Measurements from ENCODE around the gene C6orf62. TPM values are rescaled to one million over a fixed set of nuclear protein-coding genes. Genes with fewer than 3 reads are reported as not detected.

The C6orf62 gene
- polyA plus RNA-seq, 2 of the 4 experiments (the other 2 are of a cell fraction), result 66.3 to 73.4 TPM

DNA sequence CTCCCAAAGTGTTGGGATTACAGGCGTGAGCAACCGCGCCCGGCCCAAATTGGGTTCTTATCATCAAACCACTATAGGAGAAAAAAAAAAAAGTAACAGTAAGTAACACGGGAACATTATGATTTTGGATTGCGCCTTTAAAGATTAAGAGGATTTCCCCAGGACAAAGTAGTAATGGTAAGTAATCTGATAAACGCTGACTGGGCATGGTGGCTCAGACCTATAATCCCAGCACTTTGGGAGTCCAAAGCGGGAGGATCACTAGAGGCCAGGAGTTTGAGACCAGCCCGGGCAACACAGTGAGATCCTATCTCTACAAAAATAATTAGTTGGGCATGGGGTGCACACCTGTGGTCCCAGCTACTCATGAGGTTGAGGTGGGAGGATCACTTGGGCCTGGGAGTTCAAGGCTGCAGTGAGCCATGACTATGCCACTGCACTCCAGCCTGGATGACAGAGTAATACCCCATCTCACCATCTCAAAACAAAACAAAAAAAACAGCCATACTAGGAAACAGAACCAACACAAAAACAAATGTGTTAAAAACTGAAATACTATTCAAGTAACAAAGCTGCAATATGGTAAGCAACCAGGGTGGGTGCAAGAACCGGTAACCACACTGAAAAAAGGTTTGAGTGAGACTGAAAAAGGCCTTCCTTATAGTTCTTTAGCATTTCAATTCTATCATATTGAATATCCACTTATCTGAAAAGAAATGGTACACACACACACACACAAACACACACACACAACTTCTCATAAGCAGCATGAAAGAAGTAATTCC lies 8.2 kb downstream of the C6orf62 start:
- TF ChIP-seq MAFK (IDR thresholded peaks at IDR 0.05; ENCODE audit: partially characterized antibody), result peak; percentile 58
- no peak for TF ChIP-seq HDAC2 (IDR thresholded peaks at IDR 0.05)
- TF ChIP-seq RCOR1 (IDR thresholded peaks at IDR 0.05; ENCODE audit: low read depth, low read length), result no peak
- TF ChIP-seq RNF2 (IDR thresholded peaks at IDR 0.05; ENCODE audit: borderline replicate concordance, low read depth), result no peak
- H3K4me3 ChIP-seq, result no peak overlapping the region
- no peak overlapping the region for H3K4me2 ChIP-seq
- FAIRE-seq (no peak), ATAC-seq (no peak), DNase-seq (ENCODE audit: low read depth in 1 of 2, low spot score in 1 of 2) (no peak)
- ChIA-PET POLR2A (interaction anchor here (0.7 kb wide), 1 partner anchor 75 kb away, joined by 3 read pairs; no protein-coding TSS in a partner anchor), CTCF (interaction anchor here (0.8 kb wide), 1 partner anchor 50 kb away, joined by 4 read pairs; no protein-coding TSS in a partner anchor)
- no peaks in the 10 kb centered on the region for H3K4me1 ChIP-seq
- no peaks in the 10 kb centered on the region for H3K9me3 ChIP-seq
- WGBS (ENCODE audit: missing lambda C conversion rate), result 98% methylated on average over 10 of the region's 10 CpGs
- H3K27ac ChIP-seq, result no peak overlapping the region

DNA sequence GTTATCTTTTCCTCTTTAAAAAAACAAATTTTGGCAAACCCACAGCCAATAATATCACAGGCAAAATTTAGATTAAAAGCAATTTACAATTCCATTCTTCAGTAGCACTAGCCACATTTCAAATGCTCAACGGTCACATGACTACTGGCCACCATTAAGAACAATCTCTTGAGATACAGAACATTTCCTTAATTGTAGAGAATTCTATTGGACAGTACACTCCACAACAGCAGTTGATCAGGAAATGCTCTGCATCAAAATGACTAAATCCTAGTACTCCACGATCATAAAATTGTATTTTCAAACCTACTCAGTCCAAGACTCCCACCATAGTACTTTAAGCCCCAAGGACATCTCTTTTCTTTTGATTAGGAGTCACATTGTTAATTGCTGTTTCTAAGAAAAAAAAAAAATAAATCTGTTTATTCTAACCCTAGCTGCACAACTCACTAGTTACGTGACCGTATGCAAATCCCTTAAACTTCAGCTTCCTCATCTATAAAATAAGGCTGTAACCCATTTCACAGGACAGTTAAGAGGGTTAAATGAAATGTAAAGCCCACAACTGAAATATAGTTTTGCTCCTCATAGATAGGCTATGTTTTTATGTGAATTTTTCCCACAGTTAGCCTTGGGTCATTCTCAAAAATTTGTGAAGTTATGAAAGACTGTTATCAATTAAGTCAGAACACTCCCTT lies 9.8 kb downstream of the C6orf62 start:
- TF ChIP-seq ELK1 (IDR thresholded peaks at IDR 0.05; ENCODE audit: low read depth, low read length) (no peak), MAFK (IDR thresholded peaks at IDR 0.05; ENCODE audit: partially characterized antibody) (no peak), CHD4 (IDR thresholded peaks at IDR 0.05; ENCODE audit: borderline replicate concordance) (no peak), PHF8 (IDR thresholded peaks at IDR 0.05; ENCODE audit: borderline replicate concordance, low read depth) (no peak), HOXA7 (CRISPR knock-in tag; IDR thresholded peaks at IDR 0.05) (peak; percentile 70; the same call in 1 of the 2 replicates)
- TF ChIP-seq, protein P1, sequence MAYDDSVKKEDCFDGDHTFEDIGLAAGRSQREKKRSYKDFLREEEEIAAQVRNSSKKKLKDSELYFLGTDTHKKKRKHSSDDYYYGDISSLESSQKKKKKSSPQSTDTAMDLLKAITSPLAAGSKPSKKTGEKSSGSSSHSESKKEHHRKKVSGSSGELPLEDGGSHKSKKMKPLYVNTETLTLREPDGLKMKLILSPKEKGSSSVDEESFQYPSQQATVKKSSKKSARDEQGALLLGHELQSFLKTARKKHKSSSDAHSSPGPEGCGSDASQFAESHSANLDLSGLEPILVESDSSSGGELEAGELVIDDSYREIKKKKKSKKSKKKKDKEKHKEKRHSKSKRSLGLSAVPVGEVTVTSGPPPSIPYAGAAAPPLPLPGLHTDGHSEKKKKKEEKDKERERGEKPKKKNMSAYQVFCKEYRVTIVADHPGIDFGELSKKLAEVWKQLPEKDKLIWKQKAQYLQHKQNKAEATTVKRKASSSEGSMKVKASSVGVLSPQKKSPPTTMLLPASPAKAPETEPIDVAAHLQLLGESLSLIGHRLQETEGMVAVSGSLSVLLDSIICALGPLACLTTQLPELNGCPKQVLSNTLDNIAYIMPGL (CRISPR knock-in tag; IDR thresholded peaks at IDR 0.05; ENCODE audit: borderline replicate concordance), result no peak
- Histone ChIP-seq H3K4me1 (no peaks in the 10 kb centered on the region), H3K4me2 (no peak overlapping the region), H3K9me3 (no peaks in the 10 kb centered on the region), H3K4me3 (no peak overlapping the region), H3K27ac (no peak overlapping the region)
- FAIRE-seq (no peak), DNase-seq (ENCODE audit: low read depth in 1 of 2, low spot score in 1 of 2) (no peak), ATAC-seq (no peak)
- 89% methylated on average over 4 of the region's 4 CpGs for WGBS (ENCODE audit: missing lambda C conversion rate)
- POLR2A ChIA-PET, result interaction anchor here (0.6 to 1.0 kb wide), 2 partner anchors 10 to 34 kb away, joined by 3 to 4 read pairs; no protein-coding TSS in a partner anchor
- CTCF ChIA-PET, result interaction anchor here (0.6 to 1.2 kb wide), 3 partner anchors 8 to 128 kb away, joined by 3 read pairs; no protein-coding TSS in a partner anchor

GRCh38 chr6:24708612-24709011 lies 10.3 kb downstream of the C6orf62 start:
- POLR2A ChIA-PET, result interaction anchor here (0.6 kb wide), 1 partner anchor 9 kb away, joined by 4 read pairs; no protein-coding TSS in a partner anchor
- WGBS (ENCODE audit: missing lambda C conversion rate), result 77% methylated on average over 3 of the region's 3 CpGs
- no peak for FAIRE-seq
- no peak for TF ChIP-seq REST (IDR thresholded peaks at IDR 0.05)
- TF ChIP-seq POLR2A (IDR thresholded peaks at IDR 0.05; ENCODE audit: low read length), result no peak
- TF ChIP-seq, protein P1 (CRISPR knock-in tag; IDR thresholded peaks at IDR 0.05; ENCODE audit: borderline replicate concordance), result no peak
- no peak for TF ChIP-seq TFCP2L1 (CRISPR knock-in tag; IDR thresholded peaks at IDR 0.05)
- no peak for TF ChIP-seq KDM1A (IDR thresholded peaks at IDR 0.05; ENCODE audit: low read depth)
- no peak for TF ChIP-seq BHLHE40 (IDR thresholded peaks at IDR 0.05; ENCODE audit: low read depth, low read length)
- TF ChIP-seq JUNB (IDR thresholded peaks at IDR 0.05), result no peak
- TF ChIP-seq CHD4 (IDR thresholded peaks at IDR 0.05; ENCODE audit: borderline replicate concordance), result no peak
- no peak for TF ChIP-seq FOSB (CRISPR knock-in tag; IDR thresholded peaks at IDR 0.05)
- TF ChIP-seq ELK1 (IDR thresholded peaks at IDR 0.05; ENCODE audit: low read depth, low read length), result no peak
- no peak for TF ChIP-seq ESRRA (IDR thresholded peaks at IDR 0.05; ENCODE audit: borderline replicate concordance, low read length)
- no peak for TF ChIP-seq JUN (IDR thresholded peaks at IDR 0.05)
- TF ChIP-seq CBX2 (IDR thresholded peaks at IDR 0.05; ENCODE audit: borderline replicate concordance, low read depth), result no peak

More at GRCh38 chr6:24708612-24709011, 10.3 kb downstream of the C6orf62 start:
- CTCF ChIA-PET, result interaction anchor here (0.6 to 1.2 kb wide), 2 partner anchors 9 to 50 kb away, joined by 3 read pairs; no protein-coding TSS in a partner anchor
- no peak overlapping the region for H3K27ac ChIP-seq
- DNase-seq (ENCODE audit: low read depth in 1 of 2, low spot score in 1 of 2) (no peak), ATAC-seq (no peak)
- H3K4me1 ChIP-seq, result no peaks in the 10 kb centered on the region
- no peaks in the 10 kb centered on the region for H3K9me3 ChIP-seq
- H3K4me2 ChIP-seq, result no peak overlapping the region
- H3K4me3 ChIP-seq, result no peak overlapping the region

Data from A549 (cell line).